Measurements from ENCODE around the gene USP46.

Gene USP46

DNA sequence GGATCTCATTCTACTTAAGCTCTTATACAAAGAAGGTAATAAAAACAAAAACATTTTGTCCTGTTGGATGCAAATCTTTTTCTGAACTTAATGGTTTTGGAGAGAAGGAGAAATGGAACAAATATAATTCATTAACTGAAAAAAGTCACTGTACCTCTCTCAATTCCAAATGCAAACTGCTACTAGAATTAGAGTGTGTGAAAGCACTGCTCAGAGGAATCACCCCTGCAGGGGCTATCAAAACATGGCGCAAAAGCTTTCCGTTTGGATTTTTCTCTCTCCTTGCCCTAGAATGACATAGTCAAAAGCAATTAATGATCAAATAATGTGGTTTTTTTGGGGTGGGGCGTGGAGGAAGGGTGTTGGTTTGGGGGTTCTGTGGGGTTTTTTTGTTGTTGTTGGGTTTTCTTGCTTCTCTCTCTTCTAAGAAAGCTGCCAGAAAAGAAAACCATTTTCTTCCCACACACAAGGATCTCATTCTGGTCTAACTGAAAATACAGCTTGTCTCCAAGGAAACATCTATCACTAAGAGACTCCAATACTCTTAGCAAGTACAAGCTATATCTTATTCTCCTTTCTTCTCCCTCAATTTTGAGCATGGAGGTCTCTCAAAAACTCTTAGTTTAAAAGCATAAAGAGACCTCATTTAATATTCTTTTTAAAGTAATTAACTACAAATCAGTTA lies 41.6 kb downstream of the USP46 start:
- DNase-seq: peak in 1 of 2 donors; percentile 56

DNA sequence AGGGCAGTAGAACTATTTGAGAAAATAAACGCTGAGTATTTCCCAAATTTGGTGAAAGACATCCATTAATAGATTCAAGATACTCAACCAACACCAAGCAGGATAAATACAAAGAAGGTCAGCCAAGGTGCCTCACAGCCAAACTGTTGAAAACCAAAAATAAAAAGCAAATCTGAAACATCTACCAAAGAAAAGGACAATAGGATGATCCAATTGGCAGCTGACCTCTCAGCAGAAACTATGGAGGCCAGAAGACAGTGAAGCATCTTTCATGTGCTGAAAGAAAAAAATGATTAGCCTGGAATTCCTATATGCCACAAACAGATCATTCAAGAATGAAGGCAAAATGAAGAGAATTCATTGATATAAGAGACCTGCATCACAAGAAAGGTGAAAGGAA lies 44.9 kb downstream of the USP46 start:
- DNase-seq: no peak

DNA sequence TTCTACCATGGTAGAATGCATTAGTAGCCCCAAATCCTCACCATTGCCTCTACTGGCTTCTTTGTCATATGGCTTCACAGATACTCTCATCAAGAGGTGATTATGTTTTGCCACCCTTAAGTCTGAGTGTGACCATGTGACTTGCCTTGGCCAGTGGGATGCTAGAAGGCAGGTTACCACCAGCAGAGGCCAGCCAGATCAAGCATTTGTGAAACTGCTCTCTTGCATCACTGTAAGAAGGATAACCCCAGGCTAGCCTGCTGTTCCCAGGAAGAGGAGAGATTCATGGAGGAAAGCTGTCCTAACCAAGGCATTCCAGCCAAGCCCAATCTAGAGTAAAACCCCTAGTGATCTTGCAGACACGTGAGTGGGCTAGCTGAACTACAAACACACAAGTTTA lies 46.8 kb downstream of the USP46 start:
- DNase-seq: no peak

DNA sequence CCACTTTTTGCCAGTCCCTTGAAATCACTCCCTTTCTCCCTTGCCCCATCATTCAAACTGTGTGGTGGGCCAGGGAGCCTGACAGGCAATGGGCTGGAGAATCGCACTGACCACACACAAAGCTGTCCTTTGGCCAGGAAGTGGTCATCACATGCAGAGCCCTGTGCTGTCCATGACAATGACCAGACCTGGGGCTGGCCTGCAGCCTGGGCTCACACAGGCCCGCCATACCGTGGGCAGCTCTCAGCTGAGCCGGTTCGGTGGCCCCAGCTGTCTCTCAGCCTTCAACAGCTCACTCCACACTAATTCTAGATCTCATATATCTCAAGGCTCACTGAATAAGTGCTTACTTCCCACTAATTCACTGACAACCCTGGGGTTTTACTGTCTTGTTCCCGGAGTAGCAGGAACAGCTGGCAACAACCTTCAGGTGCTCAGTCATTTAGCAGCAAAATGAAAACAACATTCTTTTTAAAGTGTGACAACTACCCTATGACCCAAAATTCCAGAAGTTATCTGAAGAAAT lies 48.0 kb downstream of the USP46 start:
- DNase-seq: no peak

DNA sequence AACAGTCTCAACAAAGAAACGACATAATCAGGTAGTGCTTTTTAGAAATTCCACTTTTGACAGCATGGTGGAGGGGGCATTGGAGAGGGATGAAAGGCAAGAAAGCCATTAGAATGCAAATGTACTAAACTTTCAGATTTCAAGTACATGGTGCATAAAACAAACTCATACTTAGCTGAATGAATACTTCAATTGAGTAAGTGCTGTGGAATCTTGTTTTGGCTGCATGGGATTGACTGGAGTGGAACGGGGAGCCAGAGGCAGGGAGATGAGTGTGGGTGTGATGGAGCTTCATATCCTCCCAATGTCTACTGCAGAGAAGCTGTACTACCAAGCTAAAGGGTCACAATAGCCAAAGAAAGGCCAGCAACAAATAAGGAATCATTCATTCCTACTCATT lies 52.4 kb downstream of the USP46 start:
- no peak for DNase-seq

DNA sequence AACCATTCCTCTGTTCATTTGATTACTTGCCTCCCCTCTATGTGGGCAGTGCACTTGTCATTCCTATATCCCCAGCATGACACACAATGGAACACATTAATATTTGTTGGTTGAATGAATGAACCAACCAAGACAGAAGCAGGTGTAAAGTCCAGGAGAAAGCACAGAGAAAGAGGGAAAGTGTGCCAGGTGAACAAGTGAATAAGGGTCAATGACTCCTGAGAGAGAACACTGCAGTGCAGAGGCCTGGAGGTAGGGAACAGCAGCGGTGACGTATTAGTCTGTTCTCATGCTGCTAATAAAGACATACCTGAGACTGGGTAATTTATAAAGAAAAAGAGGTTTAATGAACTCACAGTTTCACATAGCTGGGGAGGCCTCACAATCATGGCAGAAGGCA lies 53.1 kb downstream of the USP46 start:
- no peak for DNase-seq

DNA sequence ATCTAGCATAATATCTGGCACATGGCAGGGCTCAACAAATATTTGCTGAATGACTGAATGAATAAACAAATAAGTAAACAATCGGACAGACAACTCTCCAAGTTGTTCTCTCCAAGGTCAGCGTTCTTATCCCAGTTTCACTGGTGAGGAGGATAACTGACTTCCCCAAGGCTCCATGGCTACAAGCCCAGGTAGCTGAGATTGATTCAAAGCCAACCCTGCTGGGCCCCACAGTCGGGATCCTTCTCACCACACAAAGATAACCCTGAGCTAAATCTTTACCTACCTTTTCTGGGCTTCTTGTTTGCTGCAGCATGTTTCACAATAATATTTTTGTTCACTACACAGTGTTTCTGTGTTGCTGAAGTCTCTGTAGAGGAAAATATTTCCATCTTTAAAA lies 54.9 kb downstream of the USP46 start:
- no peak for DNase-seq

DNA sequence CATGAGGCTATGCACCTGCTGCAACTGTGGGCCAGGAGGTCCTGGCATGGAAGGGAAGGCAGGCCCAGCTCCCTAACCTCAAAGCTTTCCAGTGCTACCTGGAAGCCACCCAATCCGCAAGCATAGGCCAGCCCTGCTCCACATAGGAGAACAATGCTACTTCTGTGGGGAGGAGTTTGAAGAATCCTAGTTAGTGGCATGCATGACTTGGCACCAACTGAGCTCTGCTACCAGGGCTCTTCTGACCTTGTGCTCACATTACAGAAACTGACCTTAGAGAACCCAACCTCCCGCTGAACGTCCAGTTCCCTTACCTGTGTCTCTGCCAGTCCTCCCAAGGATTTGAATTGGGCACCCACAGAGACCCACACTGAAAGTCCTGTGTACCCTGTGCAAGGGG lies 58.8 kb downstream of the USP46 start:
- no peak for DNase-seq

DNA sequence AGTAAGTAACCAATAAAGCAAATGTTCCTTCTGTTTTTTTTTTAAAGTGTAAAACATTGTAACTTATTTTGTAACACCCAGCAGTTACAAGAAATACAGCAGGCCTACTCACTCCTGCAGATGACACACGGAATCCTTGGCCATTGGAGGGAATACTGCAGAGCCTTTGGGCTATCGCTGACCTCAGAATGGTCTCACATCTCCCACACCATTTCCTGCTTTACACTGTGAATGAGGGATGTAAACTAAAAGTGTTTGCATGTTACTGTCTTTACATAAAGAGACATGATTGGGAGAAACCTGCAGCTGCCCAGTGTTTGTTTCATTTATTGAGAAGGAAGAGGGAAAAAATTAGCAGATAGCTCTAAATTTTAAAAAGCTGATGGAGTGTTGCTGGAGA lies 64.1 kb downstream of the USP46 start:
- no peak for DNase-seq

DNA sequence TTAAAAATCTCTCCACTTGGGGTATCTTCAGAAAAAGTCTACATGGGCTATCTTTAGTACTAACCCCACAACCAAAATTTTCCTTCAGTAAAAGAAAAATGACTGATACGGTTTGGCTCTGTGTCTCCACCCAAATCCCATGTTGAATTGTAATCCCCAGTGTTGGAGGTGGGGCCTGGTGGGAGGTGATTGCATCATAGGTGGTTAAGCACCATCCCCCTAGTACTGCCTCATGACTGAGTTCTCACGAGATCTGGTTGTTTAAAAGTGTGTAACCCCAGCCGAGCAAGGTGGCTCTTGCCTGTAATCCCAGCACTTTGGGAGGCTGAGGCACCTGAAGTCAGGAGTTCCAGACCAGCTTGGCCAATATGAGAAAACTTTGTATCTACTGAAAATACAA lies 66.8 kb downstream of the USP46 start:
- no peak for DNase-seq

DNA sequence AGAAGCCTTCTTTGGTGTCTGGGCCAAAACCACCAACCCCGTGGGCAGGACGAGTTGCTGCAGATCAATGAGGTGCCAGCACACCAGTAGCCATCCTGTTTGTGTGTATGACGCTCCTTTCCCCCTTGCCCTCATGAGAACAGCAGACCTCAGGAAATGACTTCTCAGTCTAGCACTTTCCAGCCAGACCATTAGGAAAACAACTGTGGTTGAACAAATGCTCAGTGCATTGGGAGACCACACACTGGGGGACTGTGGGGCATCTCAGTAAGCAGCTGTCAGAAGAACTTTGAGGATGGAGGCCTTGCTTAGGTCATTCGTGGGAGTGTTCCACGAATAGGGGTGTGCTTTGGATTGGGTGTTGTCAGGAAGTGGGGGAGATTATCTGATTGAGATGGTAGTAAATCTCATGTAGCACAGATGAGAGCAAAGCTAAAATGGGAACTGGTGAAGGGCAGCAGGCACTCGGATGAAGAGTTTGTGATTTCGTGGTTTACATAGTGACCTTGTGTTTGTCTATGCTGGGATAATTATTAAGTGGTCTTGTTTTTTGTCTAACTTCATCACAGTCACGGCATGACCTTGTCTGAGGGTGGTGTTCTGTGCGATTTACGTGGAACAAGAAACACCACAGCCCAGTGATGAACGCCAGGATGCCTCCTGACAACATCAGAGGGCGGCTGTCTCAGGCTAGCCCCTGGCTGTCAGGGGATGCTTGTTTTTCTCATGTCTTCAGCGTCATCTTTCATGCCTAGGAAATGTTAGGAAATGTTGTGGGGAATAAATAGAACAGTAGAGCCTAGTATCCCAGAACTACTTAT lies 70.1 kb downstream of the USP46 start:
- DNase-seq: peak in 1 of 2 donors; percentile 57

DNA sequence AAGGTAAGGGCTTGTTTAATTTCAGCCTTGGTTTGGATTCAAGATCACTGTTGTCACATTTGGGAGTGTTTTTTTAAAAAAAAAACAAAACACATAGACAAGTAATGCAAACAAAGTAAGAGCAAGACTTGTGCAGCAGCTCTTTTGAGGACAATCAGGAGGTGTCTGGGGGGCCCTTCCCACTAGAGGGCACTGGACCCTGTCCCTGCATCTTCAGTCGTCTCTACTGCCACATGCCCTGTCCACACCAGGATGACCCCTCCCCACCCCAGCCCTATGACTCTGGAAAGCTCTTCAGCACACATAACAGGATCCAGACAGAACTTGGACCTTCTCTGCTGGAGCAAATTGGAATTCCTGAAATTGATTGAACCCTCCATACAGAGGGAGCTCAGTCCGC lies 71.0 kb downstream of the USP46 start:
- peak in 1 of 2 donors; percentile 24 for DNase-seq

DNA sequence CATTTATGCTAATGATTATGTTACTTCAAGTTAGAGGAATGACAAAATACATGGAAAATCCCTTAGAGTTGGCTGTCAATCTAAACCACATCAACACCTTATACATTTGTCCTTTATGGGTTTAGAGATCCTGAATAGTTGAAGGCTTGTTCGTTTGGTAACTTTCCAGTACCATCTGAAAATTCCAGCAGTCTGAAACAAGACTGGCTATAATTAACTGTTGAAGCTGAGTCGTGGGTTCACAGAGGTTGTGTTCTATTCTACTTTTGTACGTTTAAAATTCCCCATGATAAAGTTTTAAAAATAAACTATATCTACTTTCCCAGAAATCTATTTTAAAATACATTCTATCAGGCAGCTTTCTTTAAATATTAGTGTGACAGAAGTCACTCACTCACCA lies 73.0 kb downstream of the USP46 start:
- DNase-seq: no peak

DNA sequence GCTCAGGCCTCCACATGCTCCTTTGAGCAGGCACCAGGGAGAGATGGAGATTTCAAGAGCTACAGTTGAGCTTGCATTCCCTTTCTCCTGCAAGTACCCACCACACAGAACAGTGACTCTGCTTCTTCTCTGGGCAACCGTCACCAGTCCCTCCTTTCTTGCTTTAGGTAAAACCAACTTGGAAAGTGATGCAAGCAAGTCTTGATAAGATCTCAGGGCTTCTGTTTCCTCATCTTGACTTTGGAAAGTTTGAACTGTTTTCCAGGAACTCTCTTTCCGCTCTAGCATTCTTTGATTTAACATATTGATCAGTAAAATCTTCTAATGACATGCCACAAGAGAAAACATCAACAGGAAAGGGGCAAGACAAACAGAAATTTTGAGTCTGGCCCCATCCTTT lies 73.7 kb downstream of the USP46 start:
- no peak for DNase-seq

DNA sequence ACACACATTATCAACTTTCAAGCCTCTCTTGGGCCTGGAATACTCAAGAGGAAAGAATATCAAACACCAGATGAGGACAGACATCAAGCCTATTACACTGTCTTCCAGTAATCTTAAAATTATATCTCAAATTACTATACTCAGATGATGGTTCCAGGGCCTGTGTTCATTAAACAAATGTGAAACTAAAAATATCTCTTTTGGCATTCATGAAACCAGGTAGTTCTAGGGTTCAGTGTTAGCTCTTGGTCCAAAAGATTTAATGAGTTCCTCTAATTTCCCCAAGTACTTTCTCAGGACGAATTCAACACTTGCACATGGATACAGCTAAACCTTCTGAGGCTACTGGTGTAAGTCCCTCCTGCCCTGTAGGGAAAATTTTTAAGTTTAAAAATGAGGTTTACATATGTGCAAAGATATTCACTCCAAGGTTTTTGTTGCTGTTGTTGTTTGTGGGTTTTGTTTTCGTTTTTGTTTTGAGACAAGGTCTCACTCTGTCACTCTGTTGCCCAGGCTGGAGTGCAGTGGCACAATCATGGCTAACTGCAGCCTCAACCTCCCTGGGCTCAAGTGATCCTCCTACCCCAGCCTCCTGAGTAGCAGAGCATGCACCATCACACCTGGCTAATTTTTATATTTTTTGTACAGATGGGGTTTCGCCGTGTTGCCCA lies 79.4 kb downstream of the USP46 start:
- DNase-seq: no peak

DNA sequence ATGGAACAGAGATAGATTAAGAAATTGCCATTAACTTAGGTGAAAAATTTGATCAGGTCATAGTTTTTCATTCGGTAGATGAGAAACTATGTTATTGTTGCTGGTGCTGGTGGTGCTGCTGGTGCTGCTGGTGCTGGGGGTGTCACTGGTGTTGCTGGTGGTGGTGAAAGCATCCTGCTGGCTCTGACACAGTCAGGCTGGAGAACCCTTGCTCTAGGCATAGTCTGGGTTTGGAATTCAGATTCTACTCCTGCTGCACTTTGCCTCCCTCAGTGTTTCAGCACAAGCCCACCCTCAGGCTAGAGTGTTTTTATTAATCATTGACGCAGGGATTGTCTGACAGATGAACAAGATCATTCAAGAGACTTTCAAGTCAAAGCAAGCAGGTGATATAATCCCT lies 80.2 kb downstream of the USP46 start:
- DNase-seq: no peak

DNA sequence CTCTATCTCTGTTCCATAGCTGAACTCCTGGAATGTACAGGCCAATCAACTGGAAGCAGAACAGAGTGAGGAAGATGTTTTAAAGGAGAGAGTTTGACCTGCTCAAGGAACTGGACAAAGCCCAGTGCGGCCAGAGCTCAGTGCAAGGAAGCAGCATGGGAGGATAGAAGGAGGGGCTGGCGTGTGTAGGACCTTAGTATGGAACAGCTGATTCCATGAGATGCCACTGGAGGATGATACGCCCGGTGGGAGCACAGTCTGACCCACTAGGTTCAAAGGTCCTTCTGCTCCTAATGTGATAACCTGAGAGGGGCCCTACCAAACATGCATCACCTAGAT lies 81.5 kb downstream of the USP46 start:
- no peak for DNase-seq

DNA sequence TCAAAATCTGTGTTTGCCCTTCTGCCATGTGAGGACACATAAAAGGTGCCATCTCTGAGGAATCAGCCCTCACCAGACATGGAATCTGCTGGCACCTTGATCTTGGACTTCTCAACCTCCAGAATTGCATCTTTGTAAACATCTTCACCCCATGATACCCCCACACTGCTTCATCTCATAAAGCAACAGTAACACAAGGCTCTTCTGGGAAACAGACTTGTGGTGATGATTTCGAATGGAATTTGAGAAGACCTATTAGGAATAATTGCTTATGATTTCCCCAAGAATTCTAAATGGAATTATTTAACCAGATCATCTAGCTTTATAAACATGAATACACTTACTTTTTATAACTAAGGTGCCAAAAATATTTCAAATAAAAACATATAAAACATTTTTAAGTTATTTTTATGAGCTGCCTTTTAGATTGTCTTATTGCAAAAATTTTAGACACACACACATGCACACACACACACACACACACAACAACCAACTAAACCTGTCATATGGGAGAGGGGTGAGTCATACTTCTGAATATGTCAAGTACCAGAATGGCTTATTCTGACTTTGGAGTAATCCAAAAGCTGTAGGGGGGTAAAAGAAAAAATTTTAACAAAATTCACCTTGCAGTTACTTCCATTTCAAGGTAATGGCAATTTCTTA lies 82.0 kb downstream of the USP46 start:
- DNase-seq: no peak

DNA sequence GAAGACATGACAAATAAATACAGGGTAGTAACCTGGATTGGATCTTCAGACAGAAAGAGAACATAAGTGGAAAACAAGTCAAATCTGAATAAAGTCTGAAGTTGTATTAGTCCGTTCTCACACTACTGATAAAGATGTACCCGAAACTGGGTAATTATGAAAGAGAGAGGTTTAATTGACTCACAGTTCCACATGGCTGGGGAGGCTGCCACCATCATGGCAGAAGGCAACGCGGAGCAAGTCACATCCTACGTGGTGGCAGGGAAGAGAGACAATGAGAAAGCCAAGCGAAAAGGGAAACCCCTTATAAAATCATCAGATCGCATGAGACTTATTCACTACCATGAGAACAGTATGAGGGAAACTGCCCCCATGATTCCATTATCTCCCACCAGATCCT lies 82.8 kb downstream of the USP46 start:
- no peak for DNase-seq

DNA sequence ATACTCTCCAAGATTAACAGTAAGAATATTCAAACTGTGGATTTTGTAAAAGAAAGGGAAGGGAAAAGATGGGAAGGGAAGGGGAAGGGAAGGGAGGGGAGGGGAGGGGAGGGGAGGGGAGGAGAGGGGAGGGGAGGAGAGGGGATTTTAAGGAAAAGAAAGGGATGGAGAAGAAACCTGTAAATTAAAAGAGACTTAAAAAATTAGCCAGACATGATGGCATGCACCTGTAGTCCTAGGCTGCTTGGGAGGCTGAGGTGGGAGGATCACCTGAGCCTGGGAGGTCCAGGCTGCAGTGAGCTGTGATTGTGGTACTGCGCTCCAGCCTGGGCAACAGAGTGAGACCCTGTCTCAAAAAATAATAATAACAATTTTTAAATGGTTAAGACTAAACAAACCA lies 83.7 kb downstream of the USP46 start:
- DNase-seq: no peak

DNA sequence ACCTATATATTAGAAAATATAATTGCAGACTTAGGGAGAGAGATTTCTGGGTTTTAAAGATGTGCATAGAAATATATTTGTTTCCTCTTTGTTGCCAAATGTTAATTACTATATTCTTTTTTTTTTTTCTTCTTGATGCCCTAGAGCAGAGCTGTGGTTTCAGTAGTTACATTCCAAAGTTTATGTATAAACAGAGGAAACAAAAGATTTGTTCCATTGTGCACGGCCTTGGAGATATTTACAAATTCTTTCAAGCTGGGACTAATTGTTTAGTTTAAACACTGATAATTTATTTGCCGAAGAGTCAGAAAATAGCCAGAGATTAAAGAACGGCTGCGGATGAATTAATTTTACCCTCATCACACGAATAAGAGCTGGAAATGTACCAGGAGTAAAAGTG lies 85.1 kb downstream of the USP46 start:
- no peak for DNase-seq

DNA sequence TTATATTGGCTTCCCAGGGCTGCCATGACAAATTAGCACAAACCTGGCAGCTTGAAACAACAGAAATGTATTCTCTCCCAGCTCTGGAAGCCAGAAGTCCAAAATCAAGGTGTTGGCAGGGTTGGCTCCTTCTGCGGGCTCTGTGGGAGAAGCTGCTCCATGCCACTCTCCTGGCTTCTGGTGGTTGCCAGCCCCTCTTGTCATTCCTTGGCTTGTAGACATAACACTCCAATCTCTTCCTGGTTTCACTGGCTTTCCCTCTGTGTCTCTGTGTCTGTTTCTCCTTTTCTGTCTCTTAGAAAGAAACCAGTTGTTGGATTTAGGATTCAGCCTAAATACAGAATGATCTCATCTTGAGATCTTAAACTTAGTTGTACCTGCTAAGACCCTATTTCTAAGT lies 85.5 kb downstream of the USP46 start:
- no peak for DNase-seq

DNA sequence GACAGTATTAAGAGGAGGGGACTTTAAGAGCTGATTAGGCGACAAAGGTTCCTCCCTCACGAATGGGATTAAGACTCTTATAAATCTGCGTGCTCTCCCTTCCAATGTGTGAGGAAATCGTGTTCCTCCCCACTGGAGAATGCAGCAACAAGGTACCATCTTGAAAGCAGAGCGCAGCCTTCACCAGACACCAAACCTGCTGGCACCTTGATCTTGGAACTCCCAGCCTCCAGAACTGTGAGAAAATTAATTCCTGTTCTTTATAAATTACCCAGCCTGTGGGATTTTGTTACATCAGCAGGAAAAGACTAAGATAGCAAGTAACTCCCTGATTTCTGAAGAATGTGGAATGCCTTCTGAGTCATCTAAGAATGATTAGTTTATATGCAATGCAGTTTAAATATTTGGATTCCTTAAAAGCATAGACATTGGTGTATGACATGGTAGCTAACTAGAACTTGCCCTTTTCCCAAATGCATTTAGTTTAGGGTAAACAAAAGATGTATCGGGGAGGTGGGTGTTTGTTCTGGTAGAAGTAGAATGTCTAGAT lies 86.1 kb downstream of the USP46 start:
- DNase-seq: no peak

Data from CD4-positive, alpha-beta T cell treated with Interferon alpha-2 for 1 hour (primary cell).